ENCODE results near the gene FAM83C. TPM values are rescaled to one million over a fixed set of nuclear protein-coding genes. Genes with fewer than 3 reads are reported as not detected.

The FAM83C gene
- total and polyA plus RNA-seq, 2 experiments from 2014 or later, result not detected

DNA sequence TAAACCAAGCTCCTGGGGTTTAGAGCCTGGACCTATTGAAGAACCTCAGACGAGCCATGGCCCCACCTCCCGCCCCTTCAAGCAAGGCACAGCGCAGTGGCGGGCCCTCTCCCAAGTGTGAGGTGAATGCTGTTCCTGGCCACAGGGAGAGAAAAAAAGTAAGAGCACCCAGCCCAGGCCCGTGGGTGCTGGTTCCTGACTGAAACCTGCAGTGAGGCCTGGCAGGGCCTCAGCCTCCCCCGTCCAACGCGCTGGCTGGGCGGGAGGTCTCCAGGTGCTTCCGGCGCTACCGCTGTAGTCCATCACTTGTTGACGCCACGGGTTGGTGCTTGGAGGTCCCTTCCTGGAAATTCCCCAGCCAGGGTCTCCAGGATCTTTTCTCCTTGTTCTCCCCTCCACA lies 5.5 kb upstream of the FAM83C start:
- TF ChIP-seq, protein P1, sequence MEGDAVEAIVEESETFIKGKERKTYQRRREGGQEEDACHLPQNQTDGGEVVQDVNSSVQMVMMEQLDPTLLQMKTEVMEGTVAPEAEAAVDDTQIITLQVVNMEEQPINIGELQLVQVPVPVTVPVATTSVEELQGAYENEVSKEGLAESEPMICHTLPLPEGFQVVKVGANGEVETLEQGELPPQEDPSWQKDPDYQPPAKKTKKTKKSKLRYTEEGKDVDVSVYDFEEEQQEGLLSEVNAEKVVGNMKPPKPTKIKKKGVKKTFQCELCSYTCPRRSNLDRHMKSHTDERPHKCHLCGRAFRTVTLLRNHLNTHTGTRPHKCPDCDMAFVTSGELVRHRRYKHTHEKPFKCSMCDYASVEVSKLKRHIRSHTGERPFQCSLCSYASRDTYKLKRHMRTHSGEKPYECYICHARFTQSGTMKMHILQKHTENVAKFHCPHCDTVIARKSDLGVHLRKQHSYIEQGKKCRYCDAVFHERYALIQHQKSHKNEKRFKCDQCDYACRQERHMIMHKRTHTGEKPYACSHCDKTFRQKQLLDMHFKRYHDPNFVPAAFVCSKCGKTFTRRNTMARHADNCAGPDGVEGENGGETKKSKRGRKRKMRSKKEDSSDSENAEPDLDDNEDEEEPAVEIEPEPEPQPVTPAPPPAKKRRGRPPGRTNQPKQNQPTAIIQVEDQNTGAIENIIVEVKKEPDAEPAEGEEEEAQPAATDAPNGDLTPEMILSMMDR (IDR thresholded peaks at IDR 0.05; ENCODE audit: poor library complexity), result no peak
- TF ChIP-seq EZH2 (IDR thresholded peaks at IDR 0.05; ENCODE audit: borderline replicate concordance) (no peak), EZH2phosphoT487 (IDR thresholded peaks at IDR 0.05; ENCODE audit: low read depth, severe bottlenecking, unreplicated experiment) (no peak)
- Histone ChIP-seq H3K4me1 (ENCODE audit: insufficient read depth) (peaks cover 4% of the 10 kb centered on the region), H3K27ac (no peak overlapping the region), H3K27me3 (no peaks in the 10 kb centered on the region), H2AFZ (no peak overlapping the region), H4K20me1 (ENCODE audit: insufficient read depth, poor library complexity, severe bottlenecking) (no peaks in the 10 kb centered on the region), H3K36me3 (replicated peaks; ENCODE audit: insufficient read depth, low read depth) (no peaks in the 10 kb centered on the region), H3K4me3 (no peak overlapping the region), H3K9me2 (replicated peaks; ENCODE audit: insufficient read depth) (no peaks in the 10 kb centered on the region), H3K9me3 (ENCODE audit: low read depth) (no peaks in the 10 kb centered on the region), H3K79me2 (no peaks in the 10 kb centered on the region), H3K4me2 (no peak overlapping the region)
- WGBS (ENCODE audit: low lambda C conversion rate, missing lambda C conversion rate), result 94% methylated on average over 14 of the region's 14 CpGs
- DNase-seq (ENCODE audit: low spot score), result peak; percentile 3

DNA sequence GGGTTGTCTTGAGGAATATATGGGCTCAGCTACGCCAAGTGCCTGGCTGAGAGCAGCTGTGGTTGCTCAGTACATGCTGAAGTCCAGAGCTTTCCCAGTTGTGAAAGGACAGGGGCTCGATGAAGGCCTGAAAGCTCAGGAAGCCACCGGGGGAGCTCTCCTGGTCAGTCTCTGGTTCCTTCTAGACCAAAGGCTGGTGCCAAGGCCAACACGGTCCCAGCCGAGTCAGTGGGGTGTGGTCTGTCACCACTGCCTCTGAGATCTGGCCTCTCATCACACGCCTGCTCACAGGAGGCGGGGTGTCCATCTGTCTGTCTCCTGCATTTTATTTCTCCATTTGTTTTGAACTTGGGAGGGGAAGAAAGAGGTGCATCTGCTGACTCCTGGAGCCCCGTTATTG lies 4.9 kb upstream of the FAM83C start:
- no peaks in the 10 kb centered on the region for H3K36me3 ChIP-seq (replicated peaks; ENCODE audit: insufficient read depth, low read depth)
- H4K20me1 ChIP-seq (ENCODE audit: insufficient read depth, poor library complexity, severe bottlenecking), result no peaks in the 10 kb centered on the region
- no peak overlapping the region for H3K27ac ChIP-seq
- no peaks in the 10 kb centered on the region for H3K9me3 ChIP-seq (ENCODE audit: low read depth)
- no peak overlapping the region for H2AFZ ChIP-seq
- 61% methylated on average over 8 of the region's 8 CpGs for WGBS (ENCODE audit: low lambda C conversion rate, missing lambda C conversion rate)
- H3K79me2 ChIP-seq, result no peaks in the 10 kb centered on the region
- no peaks in the 10 kb centered on the region for H3K9me2 ChIP-seq (replicated peaks; ENCODE audit: insufficient read depth)
- TF ChIP-seq, protein P1 (IDR thresholded peaks at IDR 0.05; ENCODE audit: poor library complexity), result no peak
- no peak for TF ChIP-seq EZH2 (IDR thresholded peaks at IDR 0.05; ENCODE audit: borderline replicate concordance)
- no peak for TF ChIP-seq EZH2phosphoT487 (IDR thresholded peaks at IDR 0.05; ENCODE audit: low read depth, severe bottlenecking, unreplicated experiment)
- no peak overlapping the region for H3K4me3 ChIP-seq
- no peaks in the 10 kb centered on the region for H3K27me3 ChIP-seq
- peak; percentile 15 for DNase-seq (ENCODE audit: low spot score)
- no peak overlapping the region for H3K4me2 ChIP-seq
- peaks cover 4% of the 10 kb centered on the region for H3K4me1 ChIP-seq (ENCODE audit: insufficient read depth)

DNA sequence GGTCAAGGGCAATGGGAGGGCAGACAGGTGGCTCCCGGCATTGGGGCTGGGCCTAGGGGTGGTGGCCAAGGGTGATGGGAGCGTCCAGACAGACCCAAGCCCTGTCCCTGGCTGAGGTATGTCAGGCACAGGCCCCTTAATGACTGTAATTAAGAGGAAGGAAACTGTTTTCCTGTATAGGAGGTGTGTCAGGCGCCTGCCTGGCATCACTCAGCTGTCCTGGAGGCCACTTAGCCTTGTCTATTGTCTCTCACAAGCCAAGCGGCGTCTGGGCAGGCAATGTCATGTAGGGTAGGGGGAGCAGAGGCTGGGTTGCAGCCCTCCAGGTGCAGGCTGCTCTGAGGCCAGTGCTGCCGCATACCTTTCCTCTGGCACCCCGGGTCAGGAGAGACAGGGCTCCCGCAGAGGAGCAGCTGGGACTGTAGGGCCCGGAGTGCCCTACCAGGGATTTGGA lies 3.9 kb upstream of the FAM83C start:
- no peaks in the 10 kb centered on the region for H3K36me3 ChIP-seq (replicated peaks; ENCODE audit: insufficient read depth, low read depth)
- H4K20me1 ChIP-seq (ENCODE audit: insufficient read depth, poor library complexity, severe bottlenecking), result no peaks in the 10 kb centered on the region
- H3K4me1 ChIP-seq (ENCODE audit: insufficient read depth), result peaks cover 4% of the 10 kb centered on the region
- no peaks in the 10 kb centered on the region for H3K79me2 ChIP-seq
- no peak overlapping the region for H3K4me3 ChIP-seq
- H3K27me3 ChIP-seq, result no peaks in the 10 kb centered on the region
- H3K9me2 ChIP-seq (replicated peaks; ENCODE audit: insufficient read depth), result no peaks in the 10 kb centered on the region
- TF ChIP-seq EZH2phosphoT487 (IDR thresholded peaks at IDR 0.05; ENCODE audit: low read depth, severe bottlenecking, unreplicated experiment) (no peak), EZH2 (IDR thresholded peaks at IDR 0.05; ENCODE audit: borderline replicate concordance) (no peak)
- TF ChIP-seq, protein P1 (IDR thresholded peaks at IDR 0.05; ENCODE audit: poor library complexity), result no peak
- H3K9me3 ChIP-seq (ENCODE audit: low read depth), result no peaks in the 10 kb centered on the region
- H2AFZ ChIP-seq, result no peak overlapping the region
- 62% methylated on average over 9 of the region's 9 CpGs for WGBS (ENCODE audit: low lambda C conversion rate, missing lambda C conversion rate)
- no peak for DNase-seq (ENCODE audit: low spot score)
- no peak overlapping the region for H3K4me2 ChIP-seq
- no peak overlapping the region for H3K27ac ChIP-seq

DNA sequence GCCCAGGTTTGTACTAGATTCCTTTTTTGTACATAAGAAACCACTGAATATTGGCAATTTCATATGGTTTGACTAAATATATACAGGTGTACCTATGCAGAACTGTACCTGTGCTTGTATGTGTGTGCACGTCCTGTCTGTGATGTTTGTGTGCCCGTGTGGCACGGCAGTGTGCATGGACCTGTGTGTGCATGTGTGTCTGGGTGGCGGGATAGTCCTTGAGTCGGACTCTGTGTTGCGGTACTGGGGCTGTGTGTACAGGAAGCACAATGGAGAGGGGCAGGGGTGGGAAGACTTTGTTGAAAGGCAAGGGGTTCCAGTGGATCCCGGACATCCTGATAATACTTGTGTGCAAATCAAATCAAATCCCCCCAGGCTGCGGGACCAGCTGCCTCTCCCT lies 3.4 kb upstream of the FAM83C start:
- 94% methylated on average over 8 of the region's 8 CpGs for WGBS (ENCODE audit: low lambda C conversion rate, missing lambda C conversion rate)
- Histone ChIP-seq H3K4me3 (no peak overlapping the region), H3K27me3 (no peaks in the 10 kb centered on the region), H3K9me3 (ENCODE audit: low read depth) (no peaks in the 10 kb centered on the region), H3K9me2 (replicated peaks; ENCODE audit: insufficient read depth) (no peaks in the 10 kb centered on the region), H2AFZ (no peak overlapping the region), H4K20me1 (ENCODE audit: insufficient read depth, poor library complexity, severe bottlenecking) (no peaks in the 10 kb centered on the region), H3K36me3 (replicated peaks; ENCODE audit: insufficient read depth, low read depth) (no peaks in the 10 kb centered on the region), H3K4me2 (no peak overlapping the region), H3K4me1 (ENCODE audit: insufficient read depth) (peaks cover 4% of the 10 kb centered on the region), H3K27ac (no peak overlapping the region), H3K79me2 (no peaks in the 10 kb centered on the region)
- no peak for DNase-seq (ENCODE audit: low spot score)
- TF ChIP-seq EZH2phosphoT487 (IDR thresholded peaks at IDR 0.05; ENCODE audit: low read depth, severe bottlenecking, unreplicated experiment) (no peak), EZH2 (IDR thresholded peaks at IDR 0.05; ENCODE audit: borderline replicate concordance) (no peak)
- TF ChIP-seq, protein P1 (IDR thresholded peaks at IDR 0.05; ENCODE audit: poor library complexity), result no peak
